ENCODE data around the gene PTCD3. TPM values are rescaled to one million over a fixed set of nuclear protein-coding genes. Genes with fewer than 3 reads are reported as not detected.

Gene PTCD3
- total RNA-seq, 1 donor from 2014 or later, result 158 TPM

DNA sequence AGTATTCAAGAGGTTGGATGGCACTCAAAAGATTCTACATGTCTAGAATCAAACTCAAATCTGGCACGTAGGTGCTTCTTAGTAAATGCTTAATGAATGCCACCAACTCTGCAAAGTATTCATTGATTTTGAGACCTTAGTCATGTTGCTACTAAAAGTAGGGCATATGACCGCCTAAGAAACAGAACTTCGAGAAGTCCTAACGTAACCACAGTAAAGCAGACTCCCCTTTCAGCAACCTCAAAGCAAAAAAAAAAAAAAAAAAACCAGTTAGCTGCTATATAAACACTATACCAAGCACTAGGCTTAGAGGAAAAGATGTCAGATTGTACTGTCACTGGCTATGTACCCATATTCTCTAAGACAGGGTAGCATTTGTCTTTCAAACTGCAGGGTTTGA is 33.9 kb downstream of the PTCD3 start:
- Histone ChIP-seq H3K9me3 (replicated peaks) (no peaks in the 10 kb centered on the region), H3K27ac (replicated peaks) (no peak overlapping the region), H3K36me3 (peaks cover 97% of the 10 kb centered on the region), H3K27me3 (ENCODE audit: low read depth) (no peaks in the 10 kb centered on the region), H3K4me3 (no peak overlapping the region), H3K4me1 (peaks cover 7% of the 10 kb centered on the region)
- DNase-seq, result no peak
- TF ChIP-seq, protein P1, sequence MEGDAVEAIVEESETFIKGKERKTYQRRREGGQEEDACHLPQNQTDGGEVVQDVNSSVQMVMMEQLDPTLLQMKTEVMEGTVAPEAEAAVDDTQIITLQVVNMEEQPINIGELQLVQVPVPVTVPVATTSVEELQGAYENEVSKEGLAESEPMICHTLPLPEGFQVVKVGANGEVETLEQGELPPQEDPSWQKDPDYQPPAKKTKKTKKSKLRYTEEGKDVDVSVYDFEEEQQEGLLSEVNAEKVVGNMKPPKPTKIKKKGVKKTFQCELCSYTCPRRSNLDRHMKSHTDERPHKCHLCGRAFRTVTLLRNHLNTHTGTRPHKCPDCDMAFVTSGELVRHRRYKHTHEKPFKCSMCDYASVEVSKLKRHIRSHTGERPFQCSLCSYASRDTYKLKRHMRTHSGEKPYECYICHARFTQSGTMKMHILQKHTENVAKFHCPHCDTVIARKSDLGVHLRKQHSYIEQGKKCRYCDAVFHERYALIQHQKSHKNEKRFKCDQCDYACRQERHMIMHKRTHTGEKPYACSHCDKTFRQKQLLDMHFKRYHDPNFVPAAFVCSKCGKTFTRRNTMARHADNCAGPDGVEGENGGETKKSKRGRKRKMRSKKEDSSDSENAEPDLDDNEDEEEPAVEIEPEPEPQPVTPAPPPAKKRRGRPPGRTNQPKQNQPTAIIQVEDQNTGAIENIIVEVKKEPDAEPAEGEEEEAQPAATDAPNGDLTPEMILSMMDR (IDR thresholded peaks at IDR 0.05; ENCODE audit: borderline replicate concordance), result no peak
- intact Hi-C loops (cut with micrococcal nuclease), result no loop called here

DNA sequence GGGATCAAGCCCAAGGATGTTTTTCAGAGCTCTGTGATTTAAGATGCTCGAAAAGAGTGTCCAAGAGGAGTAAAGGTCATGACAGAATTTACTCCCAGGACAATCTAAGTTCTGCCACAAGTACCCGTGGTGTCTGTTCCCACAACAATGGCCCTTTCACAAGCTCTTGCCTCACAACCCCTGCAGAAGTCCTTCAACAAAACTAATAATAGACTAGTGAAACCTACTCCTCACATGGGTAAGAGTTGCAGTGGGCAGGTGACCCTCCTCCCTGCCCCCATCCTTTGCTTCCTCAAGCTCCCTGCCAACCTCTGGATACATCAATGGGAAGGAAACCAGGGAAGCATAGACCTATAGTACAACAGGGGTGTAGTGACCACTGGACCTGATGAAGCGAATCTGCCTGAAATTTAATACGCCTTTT is 34.9 kb downstream of the PTCD3 start:
- H3K36me3 ChIP-seq, result peaks cover 97% of the 10 kb centered on the region
- TF ChIP-seq, protein P1 (IDR thresholded peaks at IDR 0.05; ENCODE audit: borderline replicate concordance), result no peak
- intact Hi-C loops (cut with micrococcal nuclease), result no loop called here
- peaks cover 7% of the 10 kb centered on the region for H3K4me1 ChIP-seq
- peak overlapping the region; percentile 36 for H3K27ac ChIP-seq (replicated peaks)
- no peaks in the 10 kb centered on the region for H3K27me3 ChIP-seq (ENCODE audit: low read depth)
- no peak overlapping the region for H3K4me3 ChIP-seq
- DNase-seq, result no peak
- H3K9me3 ChIP-seq (replicated peaks), result no peaks in the 10 kb centered on the region

DNA sequence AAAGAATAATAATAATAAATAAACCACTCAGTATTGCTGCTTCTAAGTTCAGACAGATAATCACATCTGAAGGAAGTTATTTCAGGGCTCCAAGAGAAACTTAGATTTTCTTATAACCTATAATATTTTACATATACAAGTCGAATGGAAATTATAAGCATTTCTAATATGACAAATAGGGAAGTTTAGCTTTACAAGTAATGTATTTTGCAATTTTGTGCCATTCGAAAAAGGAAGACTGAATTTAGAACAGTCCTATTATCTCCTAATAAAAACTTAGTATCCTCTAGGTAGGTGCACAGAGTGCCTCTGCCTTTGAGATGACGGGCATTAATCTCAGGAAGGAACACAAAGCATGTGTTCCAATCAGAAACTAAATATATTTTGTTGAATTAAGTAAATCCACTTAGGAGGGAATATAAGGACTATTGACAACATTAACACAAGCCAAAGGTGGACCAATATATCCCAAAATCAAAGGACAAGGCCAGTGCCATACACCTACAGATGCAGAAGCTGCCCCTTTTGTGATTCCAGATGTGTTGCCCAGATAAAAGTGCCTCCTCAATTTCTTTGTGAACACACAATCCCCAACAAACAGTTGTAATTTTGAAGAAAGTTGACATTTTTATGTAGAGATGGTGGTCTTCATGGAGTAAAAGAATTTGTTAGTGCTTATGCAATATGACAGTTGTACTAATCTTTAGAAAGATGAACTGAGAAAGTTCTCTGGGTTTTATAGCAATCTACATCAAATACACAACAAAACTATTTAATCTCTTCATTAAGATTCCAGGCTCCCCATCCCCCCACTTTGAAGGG is 36.6 kb downstream of the PTCD3 start:
- Histone ChIP-seq H3K27ac (replicated peaks) (no peak overlapping the region), H3K27me3 (ENCODE audit: low read depth) (no peaks in the 10 kb centered on the region), H3K36me3 (peaks cover 97% of the 10 kb centered on the region), H3K4me1 (peaks cover 7% of the 10 kb centered on the region), H3K9me3 (replicated peaks) (no peaks in the 10 kb centered on the region), H3K4me3 (no peak overlapping the region)
- no peak for DNase-seq
- intact Hi-C loops (cut with micrococcal nuclease), result no loop called here
- TF ChIP-seq, protein P1 (IDR thresholded peaks at IDR 0.05; ENCODE audit: borderline replicate concordance), result no peak

DNA sequence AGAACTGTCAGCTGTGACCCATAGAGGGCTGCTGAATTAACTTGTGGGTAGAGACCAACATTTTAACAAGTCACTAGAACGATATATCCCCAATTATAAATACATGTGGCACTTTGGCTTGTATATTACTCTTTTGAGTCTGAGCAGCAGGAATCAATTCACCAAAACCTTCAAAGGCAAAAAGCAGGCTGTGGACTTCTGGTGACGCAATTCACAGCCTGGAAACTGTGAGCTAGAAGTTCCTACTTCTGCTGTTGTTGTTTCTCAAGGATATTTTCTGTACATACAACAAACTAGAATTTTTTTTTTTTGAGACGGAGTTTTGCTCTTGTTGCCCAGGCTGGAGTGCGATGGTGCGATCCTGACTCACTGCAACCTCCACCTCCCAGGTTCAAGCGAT is 37.3 kb downstream of the PTCD3 start:
- H3K36me3 ChIP-seq, result peaks cover 97% of the 10 kb centered on the region
- intact Hi-C loops (cut with micrococcal nuclease), result no loop called here
- no peaks in the 10 kb centered on the region for H3K27me3 ChIP-seq (ENCODE audit: low read depth)
- H3K9me3 ChIP-seq (replicated peaks), result no peaks in the 10 kb centered on the region
- H3K4me1 ChIP-seq, result peaks cover 7% of the 10 kb centered on the region
- no peak overlapping the region for H3K27ac ChIP-seq (replicated peaks)
- TF ChIP-seq, protein P1 (IDR thresholded peaks at IDR 0.05; ENCODE audit: borderline replicate concordance), result no peak
- DNase-seq, result no peak
- H3K4me3 ChIP-seq, result no peak overlapping the region

DNA sequence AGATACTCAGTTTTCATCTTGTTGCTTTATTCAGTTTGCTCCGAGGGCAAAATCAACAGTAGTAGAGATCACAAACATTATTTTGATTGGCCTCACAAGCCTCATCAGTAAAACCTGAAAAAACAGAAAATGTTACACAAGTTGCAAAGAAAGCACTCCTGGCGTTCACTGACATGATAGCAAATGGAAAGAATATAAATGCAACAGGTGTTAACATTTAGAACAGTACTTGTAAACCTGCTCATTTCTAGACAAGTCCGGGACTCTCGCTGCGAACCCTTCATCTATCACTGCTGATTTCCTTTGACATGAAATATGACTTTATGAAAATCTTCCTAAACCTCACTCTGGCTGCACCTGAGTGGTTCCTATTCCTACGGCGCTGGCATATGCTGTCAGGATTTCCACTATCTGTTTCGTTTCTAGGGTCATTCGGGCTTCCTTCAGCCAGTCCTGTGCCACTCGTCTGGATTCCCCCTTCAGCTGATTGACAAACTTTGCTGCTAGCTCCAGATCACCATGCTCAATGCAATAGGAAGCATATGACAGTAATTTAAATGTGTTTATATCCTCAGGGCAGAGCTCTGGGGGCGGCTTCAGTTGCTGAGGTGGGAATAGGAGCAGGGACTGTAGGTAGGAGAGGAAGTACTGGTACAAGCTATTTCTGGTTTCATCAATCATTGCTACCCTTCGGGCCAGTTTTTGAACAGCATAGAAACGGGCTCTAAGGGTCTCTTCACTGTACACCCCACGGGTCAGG is 38.1 kb downstream of the PTCD3 start:
- no peaks in the 10 kb centered on the region for H3K27me3 ChIP-seq (ENCODE audit: low read depth)
- peaks cover 7% of the 10 kb centered on the region for H3K4me1 ChIP-seq
- TF ChIP-seq, protein P1 (IDR thresholded peaks at IDR 0.05; ENCODE audit: borderline replicate concordance), result no peak
- no peak for DNase-seq
- no peaks in the 10 kb centered on the region for H3K9me3 ChIP-seq (replicated peaks)
- intact Hi-C loops (cut with micrococcal nuclease), result no loop called here
- H3K27ac ChIP-seq (replicated peaks), result no peak overlapping the region
- H3K4me3 ChIP-seq, result no peak overlapping the region
- peaks cover 97% of the 10 kb centered on the region for H3K36me3 ChIP-seq
